ENCODE results near the gene CHD3. TPM values are rescaled to one million over a fixed set of nuclear protein-coding genes. Genes with fewer than 3 reads are reported as not detected.

The CHD3 gene
- total and polyA plus RNA-seq, 10 of the 15 experiments (the other 5 are each of a cell fraction or from before 2014, with no cell fraction given): 1.4 to 86.8 (median 39.1) TPM

DNA sequence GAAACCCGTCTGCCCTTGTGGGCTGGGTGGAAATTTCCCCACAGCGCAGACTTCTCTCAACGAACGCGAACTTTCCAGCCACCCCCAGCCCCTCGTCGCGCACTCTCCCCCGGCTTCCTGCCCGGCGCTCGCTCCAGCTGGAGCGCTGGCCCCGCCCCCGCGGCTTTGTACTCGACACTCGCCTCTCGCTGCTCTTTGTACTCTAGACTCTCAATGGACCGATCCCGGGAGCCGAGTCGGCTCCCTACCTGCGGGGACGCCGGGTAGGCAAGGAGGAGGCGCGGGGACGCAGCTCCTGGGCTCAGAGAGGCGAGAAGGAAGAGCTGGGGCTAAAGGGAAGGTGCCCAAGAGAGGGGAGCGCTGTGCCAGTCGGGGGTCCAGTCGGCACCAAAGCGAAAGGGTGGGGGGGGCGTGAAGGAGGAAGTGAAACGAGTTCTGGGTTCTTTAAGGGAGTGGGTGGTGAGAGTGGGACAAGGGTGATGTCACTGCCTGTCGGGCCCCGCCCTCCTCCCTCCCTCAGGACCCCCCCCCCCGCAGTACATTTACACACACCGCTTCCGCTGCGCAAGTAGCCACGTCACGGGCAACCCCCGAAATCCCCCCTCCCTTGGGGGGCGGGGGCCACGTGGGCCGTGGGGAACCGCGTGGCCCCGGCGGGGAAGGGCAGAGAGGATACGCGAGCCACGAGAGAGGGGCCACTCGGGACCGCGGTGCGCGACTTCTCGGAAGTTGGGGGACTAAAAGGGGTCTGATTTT is 44.9 kb upstream of the CHD3 start (continued):
- TF ChIP-seq, protein P1, sequence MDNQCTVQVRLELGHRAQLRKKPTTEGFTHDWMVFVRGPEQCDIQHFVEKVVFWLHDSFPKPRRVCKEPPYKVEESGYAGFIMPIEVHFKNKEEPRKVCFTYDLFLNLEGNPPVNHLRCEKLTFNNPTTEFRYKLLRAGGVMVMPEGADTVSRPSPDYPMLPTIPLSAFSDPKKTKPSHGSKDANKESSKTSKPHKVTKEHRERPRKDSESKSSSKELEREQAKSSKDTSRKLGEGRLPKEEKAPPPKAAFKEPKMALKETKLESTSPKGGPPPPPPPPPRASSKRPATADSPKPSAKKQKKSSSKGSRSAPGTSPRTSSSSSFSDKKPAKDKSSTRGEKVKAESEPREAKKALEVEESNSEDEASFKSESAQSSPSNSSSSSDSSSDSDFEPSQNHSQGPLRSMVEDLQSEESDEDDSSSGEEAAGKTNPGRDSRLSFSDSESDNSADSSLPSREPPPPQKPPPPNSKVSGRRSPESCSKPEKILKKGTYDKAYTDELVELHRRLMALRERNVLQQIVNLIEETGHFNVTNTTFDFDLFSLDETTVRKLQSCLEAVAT (IDR thresholded peaks at IDR 0.05): peak; percentile 21; the same call in 1 of the 2 replicates
- peak; percentile 94 for TF ChIP-seq CREM (IDR thresholded peaks at IDR 0.05; ENCODE audit: low read depth)
- TF ChIP-seq SUZ12 (IDR thresholded peaks at IDR 0.05; ENCODE audit: unreplicated experiment): no peak
- TF ChIP-seq NR2C2 (IDR thresholded peaks at IDR 0.05; ENCODE audit: borderline replicate concordance, control insufficient read depth, insufficient read length, low read depth): no peak
- no peak for TF ChIP-seq YY1 (IDR thresholded peaks at IDR 0.05; ENCODE audit: low read depth, low read length)
- TF ChIP-seq LARP7 (IDR thresholded peaks at IDR 0.05): no peak
- TF ChIP-seq POLR2AphosphoS2 (IDR thresholded peaks at IDR 0.05; ENCODE audit: low read depth, low read length): peak; percentile 31; the same call in 1 of the 2 replicates
- no peak for TF ChIP-seq ZBTB33 (IDR thresholded peaks at IDR 0.05)
- TF ChIP-seq NR2C1 (IDR thresholded peaks at IDR 0.05): no peak
- no peak for TF ChIP-seq SUPT20H (IDR thresholded peaks at IDR 0.05; ENCODE audit: borderline replicate concordance, control insufficient read depth, low read depth, low read length)
- no peak for TF ChIP-seq SMARCA5 (IDR thresholded peaks at IDR 0.05)
- no peak for TF ChIP-seq NR2F1 (conservative IDR thresholded peaks at IDR 0.05)
- TF ChIP-seq, protein P2, sequence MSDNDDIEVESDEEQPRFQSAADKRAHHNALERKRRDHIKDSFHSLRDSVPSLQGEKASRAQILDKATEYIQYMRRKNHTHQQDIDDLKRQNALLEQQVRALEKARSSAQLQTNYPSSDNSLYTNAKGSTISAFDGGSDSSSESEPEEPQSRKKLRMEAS (IDR thresholded peaks at IDR 0.05; ENCODE audit: low read depth, low read length): peak; percentile 96
- peak; percentile 75; the same call in 1 of the 2 replicates for TF ChIP-seq TCF3 (IDR thresholded peaks at IDR 0.05; ENCODE audit: borderline replicate concordance, insufficient read depth, low read depth, low read length)
- TF ChIP-seq ASH2L (IDR thresholded peaks at IDR 0.05; ENCODE audit: borderline replicate concordance, low read depth): peak; percentile 71; the same call in 1 of the 2 replicates
- TF ChIP-seq CEBPB (IDR thresholded peaks at IDR 0.05; ENCODE audit: borderline replicate concordance in 1 of 2, low read depth in 2 of 2, low read length in 2 of 2): no peak
- TF ChIP-seq EZH2 (IDR thresholded peaks at IDR 0.05; ENCODE audit: borderline replicate concordance, control insufficient read depth, low read depth, low read length): no peak
- no peak for TF ChIP-seq TARDBP (IDR thresholded peaks at IDR 0.05; ENCODE audit: borderline replicate concordance)
- peak; percentile 76 for TF ChIP-seq SKIL (IDR thresholded peaks at IDR 0.05; ENCODE audit: low read depth, poor library complexity, severe bottlenecking)
- TF ChIP-seq RB1 (IDR thresholded peaks at IDR 0.05; ENCODE audit: borderline replicate concordance): no peak
- no peak for TF ChIP-seq YBX1 (IDR thresholded peaks at IDR 0.05)
- TF ChIP-seq, protein P3, sequence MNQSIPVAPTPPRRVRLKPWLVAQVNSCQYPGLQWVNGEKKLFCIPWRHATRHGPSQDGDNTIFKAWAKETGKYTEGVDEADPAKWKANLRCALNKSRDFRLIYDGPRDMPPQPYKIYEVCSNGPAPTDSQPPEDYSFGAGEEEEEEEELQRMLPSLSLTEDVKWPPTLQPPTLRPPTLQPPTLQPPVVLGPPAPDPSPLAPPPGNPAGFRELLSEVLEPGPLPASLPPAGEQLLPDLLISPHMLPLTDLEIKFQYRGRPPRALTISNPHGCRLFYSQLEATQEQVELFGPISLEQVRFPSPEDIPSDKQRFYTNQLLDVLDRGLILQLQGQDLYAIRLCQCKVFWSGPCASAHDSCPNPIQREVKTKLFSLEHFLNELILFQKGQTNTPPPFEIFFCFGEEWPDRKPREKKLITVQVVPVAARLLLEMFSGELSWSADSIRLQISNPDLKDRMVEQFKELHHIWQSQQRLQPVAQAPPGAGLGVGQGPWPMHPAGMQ (IDR thresholded peaks at IDR 0.05; ENCODE audit: borderline replicate concordance): no peak
- TF ChIP-seq TBL1XR1 (IDR thresholded peaks at IDR 0.05; ENCODE audit: low read depth, low read length): peak; percentile 92
- TF ChIP-seq STAT1 (conservative IDR thresholded peaks at IDR 0.05): no peak

Measured in GM12878 (cell line).